ENCODE data around the gene NEUROD4. TPM values are rescaled to one million over a fixed set of nuclear protein-coding genes. Genes with fewer than 3 reads are reported as not detected.

Gene NEUROD4
- total RNA-seq, 4 donors from 2014 or later, result not detected

DNA sequence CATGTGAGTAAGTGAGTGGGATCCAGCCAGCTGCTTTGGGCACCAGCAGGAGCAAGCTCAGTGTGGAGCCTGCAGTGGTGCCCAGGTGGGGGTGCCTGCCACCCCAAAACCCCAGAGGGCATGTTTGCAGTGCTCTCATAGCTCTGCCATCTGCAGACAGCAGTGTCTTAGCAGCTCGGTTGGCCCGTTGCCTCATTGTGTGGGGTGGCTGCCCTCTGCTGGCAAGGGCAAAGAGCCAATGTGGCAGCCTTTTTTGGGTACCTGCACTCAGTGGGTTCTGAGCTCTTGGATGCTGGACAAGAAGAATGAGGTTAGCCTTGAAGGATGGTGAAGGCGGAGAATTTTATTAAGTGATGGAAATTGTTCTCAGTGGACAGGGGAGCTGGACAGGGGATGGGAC lies 52.3 kb downstream of the NEUROD4 start:
- no peaks in the 10 kb centered on the region for H3K36me3 ChIP-seq
- no peak for DNase-seq
- peaks cover 0 to 25% (median 0%) of the 10 kb centered on the region in 4 donors for H3K27me3 ChIP-seq
- 80% methylated on average over 1 of the region's 3 CpGs; no CpG with 5 or more reads in 1 of the 2 donors for WGBS, 2 donors
- no peaks in the 10 kb centered on the region for H3K9me3 ChIP-seq
- no peak overlapping the region for H3K4me3 ChIP-seq
- intact Hi-C loops (cut with DNase I), result loop anchor here (5.0 kb wide), 1 partner anchor 80 kb away; no protein-coding TSS in a partner anchor
- no peaks in the 10 kb centered on the region for H3K4me1 ChIP-seq
- TF ChIP-seq POLR2A (IDR thresholded peaks at IDR 0.05), result no peak
- TF ChIP-seq, protein P1, sequence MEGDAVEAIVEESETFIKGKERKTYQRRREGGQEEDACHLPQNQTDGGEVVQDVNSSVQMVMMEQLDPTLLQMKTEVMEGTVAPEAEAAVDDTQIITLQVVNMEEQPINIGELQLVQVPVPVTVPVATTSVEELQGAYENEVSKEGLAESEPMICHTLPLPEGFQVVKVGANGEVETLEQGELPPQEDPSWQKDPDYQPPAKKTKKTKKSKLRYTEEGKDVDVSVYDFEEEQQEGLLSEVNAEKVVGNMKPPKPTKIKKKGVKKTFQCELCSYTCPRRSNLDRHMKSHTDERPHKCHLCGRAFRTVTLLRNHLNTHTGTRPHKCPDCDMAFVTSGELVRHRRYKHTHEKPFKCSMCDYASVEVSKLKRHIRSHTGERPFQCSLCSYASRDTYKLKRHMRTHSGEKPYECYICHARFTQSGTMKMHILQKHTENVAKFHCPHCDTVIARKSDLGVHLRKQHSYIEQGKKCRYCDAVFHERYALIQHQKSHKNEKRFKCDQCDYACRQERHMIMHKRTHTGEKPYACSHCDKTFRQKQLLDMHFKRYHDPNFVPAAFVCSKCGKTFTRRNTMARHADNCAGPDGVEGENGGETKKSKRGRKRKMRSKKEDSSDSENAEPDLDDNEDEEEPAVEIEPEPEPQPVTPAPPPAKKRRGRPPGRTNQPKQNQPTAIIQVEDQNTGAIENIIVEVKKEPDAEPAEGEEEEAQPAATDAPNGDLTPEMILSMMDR (IDR thresholded peaks at IDR 0.05), result peak in 3 of 6 experiments; percentile 23 to 56 (median 37)
- no peak overlapping the region for H3K27ac ChIP-seq

DNA sequence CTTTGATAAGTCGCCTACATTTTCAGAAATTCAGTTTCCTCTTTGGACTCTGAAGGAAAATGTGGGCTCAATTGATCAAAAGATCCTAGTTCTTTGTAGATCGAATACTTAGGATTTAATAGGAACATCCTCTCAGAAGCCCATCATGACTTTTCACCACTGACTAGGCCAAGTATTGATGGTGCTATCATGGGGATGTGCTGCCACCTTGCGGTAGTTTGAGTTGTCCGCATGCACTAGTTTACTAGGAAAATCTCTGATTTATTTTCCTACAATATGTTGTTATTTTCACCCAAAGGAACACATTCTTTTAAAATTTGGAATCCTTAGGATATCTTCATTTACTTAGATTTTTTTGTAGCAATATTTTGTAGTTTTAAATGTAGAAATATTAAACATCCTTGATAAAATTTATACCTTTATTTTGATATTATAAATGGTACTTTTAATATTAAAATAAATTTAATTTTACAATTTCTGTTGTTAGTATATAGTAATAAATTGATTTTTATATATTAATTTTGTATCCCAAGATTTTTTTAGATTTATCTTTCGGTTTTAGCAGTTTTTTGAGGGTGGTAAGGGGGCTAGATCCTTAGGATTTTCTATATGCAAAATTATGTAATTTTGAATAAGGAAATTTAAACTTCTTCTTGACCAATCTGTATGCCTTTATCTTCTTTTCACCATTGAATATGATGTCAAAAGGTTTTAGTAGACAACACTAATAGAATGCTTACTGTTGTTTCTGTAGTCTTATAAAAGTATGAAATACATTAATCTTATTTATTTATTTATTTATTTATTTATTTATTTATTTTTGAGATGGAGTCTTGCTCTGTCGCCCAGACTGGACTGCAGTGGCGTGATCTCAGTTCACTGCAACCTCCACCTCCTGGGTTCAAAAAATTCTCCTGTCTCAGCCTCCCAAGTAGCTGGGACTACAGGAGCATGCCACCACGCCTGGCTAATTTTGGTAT lies 53.6 kb downstream of the NEUROD4 start:
- Histone ChIP-seq H3K4me1 (no peaks in the 10 kb centered on the region), H3K9me3 (no peaks in the 10 kb centered on the region), H3K36me3 (no peaks in the 10 kb centered on the region), H3K4me3 (no peak overlapping the region), H3K27me3 (peaks cover 0 to 14% (median 0%) of the 10 kb centered on the region in 4 donors), H3K27ac (no peak overlapping the region)
- no peak for DNase-seq
- no peak for TF ChIP-seq POLR2A (IDR thresholded peaks at IDR 0.05)
- TF ChIP-seq, protein P1 (IDR thresholded peaks at IDR 0.05), result peak; percentile 72 to 84 (median 82)
- 30 to 31% methylated on average over 8 of the region's 8 CpGs for WGBS, 2 donors
- intact Hi-C loops (cut with DNase I), result loop anchor here (5.0 kb wide), 1 partner anchor 81 kb away; no protein-coding TSS in a partner anchor

DNA sequence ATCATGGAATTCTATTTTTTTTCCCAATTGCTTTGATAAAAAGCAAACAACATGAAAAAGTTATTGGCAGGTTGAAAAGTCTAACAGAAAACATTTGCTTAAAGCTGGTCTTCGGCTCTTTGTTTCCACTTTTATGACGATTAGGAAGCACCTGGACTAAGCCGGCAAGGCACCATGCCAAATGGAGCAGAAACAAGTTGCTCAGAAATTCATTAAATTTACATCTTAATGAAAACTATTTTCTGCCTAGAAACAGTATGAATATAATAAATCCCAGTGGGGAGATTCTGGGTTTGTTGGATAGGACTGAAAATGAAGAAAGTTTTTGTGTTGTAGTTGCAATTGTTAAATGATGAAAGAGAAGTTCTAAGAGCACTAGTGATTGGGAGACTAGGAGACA lies 55.0 kb downstream of the NEUROD4 start:
- WGBS, 2 donors, result 13 to 29% methylated on average over 3 of the region's 3 CpGs
- H3K27me3 ChIP-seq, result peaks cover 0 to 14% (median 0%) of the 10 kb centered on the region in 4 donors
- no peak for DNase-seq
- no peaks in the 10 kb centered on the region for H3K4me1 ChIP-seq
- intact Hi-C loops (cut with DNase I), result loop anchor here (5.0 kb wide), 1 partner anchor 83 kb away; no protein-coding TSS in a partner anchor
- TF ChIP-seq, protein P1 (IDR thresholded peaks at IDR 0.05), result no peak
- no peak for TF ChIP-seq POLR2A (IDR thresholded peaks at IDR 0.05)
- no peaks in the 10 kb centered on the region for H3K9me3 ChIP-seq
- H3K27ac ChIP-seq, result no peak overlapping the region
- no peak overlapping the region for H3K4me3 ChIP-seq
- H3K36me3 ChIP-seq, result no peaks in the 10 kb centered on the region

Other genes starting within 250 kb of the NEUROD4 start
- 1 to 10 TPM in 1 of 4 donors, not detected in 3; 1.1 TPM for gene MUCL1, start 165.5 kb upstream of the NEUROD4 start, total RNA-seq
- gene TESPA1, start 35.2 kb upstream of the NEUROD4 start, total RNA-seq, result 1 to 10 TPM in 2 of 4 donors, under 1 TPM in 1, not detected in 1; 0.31 to 6.7 (median 2.0) TPM
- not detected for gene OR9K2, start 106.4 kb downstream of the NEUROD4 start, total RNA-seq
- not detected for gene OR10A7, start 201.1 kb downstream of the NEUROD4 start, total RNA-seq
- not detected for gene OR6C74, start 224.6 kb downstream of the NEUROD4 start, total RNA-seq

Data from esophagus squamous epithelium (tissue), 5 donors.